Activated T-cell treated with anti-CD3 and anti-CD28 coated beads for 48 hours (primary cell): ENCODE measurements around the gene SAFB.
"Not testable (repeated sequence)": the region's sequence is repeated elsewhere in the genome, so short reads cannot be mapped to it uniquely, and the experiment has no call there.

Experiments
- DNase-seq: peaks from one replicate; pipeline ENCODE4 v3.0.0-alpha.2; 2020; ENCODE audit warnings: low read depth

SAFB gene

DNA sequence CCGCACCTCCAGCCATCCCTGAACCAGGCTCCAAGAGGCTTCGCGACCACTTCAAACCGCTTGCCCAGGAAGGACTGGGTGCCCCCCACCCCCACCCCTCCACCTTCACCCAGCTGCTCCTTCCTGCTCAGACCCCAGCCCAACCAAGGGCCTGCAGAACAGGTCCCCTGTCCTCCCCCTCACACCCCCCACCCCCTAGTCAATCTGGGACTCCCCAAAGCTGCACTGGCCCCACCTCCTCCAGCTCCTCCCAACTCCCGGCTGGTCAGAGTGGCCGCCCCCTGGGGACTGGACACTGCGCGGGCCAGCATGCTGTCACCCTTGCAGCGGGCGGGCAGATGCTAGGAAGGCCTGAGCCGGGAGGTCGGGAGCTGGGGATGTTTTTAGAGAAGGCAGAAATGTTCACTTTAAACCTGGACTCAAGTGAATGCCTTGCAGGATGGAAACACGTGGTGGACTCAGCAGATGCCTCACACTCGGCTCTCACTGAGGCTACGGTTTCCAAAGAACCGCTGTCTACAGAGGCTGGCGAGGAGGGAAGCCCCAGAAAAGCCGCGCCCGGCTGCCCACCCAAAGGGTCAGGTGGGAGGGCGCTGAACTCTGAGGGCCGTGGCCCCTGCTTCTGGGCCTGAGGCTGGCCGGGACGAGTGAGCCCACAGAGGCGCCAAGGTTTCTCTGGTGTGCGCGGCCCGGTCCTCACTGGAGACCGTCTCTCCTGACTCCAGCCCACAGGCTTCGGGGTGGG lies 75.2 kb downstream of the SAFB start:
- DNase-seq: no peak

DNA sequence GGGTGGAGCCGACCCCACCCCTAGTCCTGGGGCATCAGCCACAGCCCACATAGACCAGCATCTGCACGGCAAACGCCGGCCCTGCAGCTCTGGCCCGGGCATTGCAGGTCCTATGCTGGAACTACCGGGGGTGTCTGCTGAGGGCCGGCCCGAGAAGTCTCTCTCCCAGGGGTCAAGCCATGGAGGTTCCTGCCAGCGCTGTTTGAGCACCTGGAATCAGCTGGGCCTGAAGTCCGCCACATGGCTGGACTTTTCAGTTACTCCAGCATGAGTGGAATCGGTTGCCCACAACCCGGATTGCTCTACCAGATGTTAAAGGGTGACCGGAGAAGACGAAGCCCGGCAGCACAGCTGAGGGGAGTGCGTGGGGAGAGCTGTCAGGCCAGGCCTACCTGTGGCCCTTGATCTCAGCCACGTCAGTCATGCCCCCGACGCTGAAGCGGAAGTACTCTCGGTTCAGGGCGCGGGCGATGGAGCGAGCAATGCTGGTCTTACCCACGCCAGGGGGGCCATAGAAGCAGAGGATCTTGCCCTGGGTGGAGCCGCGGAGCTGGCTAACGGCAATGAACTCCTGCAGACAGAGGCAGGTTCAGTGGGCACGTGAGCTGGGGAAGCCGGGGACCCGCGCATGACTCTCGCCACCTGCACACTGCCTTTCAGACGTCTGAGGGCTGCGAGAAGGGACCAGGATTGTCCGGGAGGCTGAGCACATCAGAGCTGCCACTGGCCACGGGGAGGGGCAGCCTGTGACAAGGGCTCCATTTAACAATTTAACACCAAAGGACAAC lies 75.9 kb downstream of the SAFB start:
- DNase-seq: no peak

DNA sequence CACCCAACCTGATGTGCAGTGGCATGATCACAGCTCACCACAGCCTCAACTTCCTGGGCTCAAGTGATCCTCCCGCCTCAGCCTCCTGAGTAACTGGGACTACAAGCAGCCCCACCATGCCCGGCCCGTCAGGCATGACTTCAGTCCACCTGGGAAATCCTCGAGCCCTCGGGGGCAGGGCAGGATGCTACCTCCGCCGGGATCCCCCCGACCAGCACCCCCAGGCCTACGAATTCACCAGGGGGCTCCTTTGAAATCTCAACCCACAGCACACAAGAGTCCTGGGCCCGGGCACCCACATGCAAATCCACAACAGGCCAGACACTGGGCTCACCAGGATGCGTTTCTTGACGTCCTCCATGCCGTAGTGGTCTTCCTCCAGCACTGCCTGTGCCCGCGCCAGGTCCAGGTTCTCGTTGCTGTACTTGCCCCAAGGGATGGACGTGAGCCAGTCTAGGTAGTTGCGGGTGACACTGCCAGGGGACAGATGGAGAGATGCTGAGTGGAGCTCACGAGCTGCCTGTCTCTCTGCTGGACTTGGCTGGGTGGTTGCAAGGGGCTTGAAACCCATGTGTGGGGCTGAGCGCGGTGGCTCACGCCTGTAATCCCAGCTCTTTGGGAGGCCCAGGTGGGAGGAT lies 77.7 kb downstream of the SAFB start:
- DNase-seq: no peak

DNA sequence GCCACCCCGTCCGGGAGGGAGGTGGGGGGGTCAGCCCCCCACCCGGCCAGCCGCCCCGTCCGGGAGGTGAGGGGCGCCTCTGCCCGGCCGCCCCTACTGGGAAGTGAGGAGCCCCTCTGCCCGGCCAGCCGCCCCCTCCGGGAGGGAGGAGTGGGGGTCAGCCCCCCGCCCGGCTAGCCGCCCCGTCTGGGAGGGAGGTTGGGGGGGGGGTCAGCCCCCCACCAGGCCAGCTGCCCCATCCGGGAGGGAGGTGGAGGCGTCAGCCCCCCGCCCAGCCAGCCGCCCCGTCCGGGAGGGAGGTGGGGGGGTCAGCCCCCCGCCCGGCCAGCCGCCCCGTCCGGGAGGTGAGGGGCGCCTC lies 79.1 kb downstream of the SAFB start:
- DNase-seq: not testable (repeated sequence)

DNA sequence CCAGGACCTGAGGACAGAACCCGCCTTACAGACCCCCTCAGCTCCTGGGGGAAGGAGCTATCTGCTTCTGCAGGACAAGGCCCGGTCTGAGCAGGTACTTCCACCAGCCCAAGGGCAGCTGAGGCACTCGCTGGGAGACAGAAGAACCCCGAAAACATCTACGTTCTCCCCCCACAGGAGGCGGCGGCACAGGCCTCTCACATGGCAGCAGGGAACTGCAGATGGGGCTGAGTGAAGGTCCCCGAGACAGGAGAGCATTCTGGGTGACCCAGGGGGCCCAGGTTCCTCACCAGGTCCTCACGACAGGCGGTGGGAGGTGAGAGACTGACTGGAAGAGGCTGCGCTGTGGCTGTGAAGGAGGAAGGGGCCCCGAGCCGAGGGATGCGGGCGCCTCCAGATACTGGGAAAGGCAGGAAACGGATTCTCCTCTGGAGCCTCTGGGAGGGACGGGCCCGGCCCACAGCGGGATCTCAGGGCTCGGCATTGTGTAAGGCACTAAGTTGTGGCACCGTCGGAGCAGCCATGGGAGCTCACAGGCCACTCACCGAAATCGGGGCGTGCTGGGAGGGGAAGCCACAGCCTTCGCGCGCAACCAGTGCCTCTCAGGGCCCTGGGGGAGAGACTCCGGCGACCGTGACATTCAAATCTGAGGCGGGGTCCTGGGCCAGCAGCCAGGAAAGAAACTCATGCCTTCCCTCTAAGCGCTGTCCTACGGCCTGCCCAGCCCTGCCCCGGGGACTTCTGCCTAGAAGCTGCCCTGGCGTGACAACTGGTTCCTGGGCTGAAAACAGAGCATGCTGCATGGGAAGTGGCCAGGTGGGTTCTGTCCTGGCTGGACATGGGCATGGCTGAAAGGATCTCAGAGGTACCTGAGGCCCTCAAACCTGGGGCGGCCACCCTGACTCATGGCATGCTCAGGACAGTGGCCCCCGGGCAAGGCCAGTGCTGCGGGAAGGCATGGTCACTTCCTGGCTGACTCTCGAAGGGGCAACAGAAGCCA lies 81.2 kb downstream of the SAFB start:
- DNase-seq: no peak

DNA sequence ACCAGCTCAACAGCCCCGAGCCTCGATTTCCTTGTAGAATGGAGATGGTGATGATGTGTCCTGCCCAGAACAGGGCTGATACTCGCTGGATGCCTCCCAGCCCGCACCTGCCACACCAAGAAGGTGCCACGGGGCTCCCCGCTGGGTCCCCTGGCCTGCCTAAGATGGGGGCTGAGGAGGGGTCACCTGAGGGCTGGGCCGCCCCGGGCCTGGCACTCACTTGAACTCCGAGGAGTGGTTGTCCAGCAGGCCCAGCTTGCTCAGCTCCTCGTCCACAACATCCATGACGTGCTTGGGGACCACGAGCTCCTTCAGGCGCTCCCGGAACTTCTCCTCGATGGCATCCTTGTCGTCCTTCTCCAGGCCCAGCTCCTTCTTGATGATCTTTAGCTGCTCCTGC lies 82.7 kb downstream of the SAFB start:
- DNase-seq: no peak

DNA sequence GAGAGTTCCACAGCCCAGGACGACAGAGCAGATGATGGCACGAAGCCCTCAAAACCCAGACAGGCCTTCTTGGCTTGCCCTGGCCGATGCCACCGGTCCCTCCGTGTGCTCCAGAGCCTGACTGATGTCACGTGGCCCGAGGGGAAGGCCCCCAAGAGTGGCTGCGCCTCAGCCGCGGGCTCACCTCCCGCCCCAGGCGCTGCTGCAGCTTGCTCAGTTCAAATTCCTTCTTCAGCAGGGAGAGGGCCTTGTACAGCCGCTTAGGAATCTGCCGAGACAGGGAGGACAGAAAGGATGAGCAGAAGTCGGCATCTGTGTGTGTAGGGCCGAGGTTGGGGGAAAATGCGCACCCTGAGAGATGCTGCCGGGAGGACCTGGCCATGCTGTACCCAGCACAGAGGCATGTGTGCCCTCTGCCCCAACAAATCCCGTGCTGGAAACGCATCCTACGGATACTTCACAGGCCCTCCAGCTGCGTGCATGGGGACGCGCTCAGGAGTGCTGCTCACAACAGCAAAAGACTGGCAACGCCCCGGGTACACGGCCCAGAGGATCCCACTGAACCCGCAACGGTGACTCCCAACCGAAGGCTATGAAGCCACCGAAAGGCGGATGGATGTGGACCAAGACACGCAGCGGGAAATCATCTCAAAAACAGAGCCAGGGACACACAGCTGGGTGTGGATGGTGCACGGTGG lies 84.1 kb downstream of the SAFB start:
- no peak for DNase-seq

DNA sequence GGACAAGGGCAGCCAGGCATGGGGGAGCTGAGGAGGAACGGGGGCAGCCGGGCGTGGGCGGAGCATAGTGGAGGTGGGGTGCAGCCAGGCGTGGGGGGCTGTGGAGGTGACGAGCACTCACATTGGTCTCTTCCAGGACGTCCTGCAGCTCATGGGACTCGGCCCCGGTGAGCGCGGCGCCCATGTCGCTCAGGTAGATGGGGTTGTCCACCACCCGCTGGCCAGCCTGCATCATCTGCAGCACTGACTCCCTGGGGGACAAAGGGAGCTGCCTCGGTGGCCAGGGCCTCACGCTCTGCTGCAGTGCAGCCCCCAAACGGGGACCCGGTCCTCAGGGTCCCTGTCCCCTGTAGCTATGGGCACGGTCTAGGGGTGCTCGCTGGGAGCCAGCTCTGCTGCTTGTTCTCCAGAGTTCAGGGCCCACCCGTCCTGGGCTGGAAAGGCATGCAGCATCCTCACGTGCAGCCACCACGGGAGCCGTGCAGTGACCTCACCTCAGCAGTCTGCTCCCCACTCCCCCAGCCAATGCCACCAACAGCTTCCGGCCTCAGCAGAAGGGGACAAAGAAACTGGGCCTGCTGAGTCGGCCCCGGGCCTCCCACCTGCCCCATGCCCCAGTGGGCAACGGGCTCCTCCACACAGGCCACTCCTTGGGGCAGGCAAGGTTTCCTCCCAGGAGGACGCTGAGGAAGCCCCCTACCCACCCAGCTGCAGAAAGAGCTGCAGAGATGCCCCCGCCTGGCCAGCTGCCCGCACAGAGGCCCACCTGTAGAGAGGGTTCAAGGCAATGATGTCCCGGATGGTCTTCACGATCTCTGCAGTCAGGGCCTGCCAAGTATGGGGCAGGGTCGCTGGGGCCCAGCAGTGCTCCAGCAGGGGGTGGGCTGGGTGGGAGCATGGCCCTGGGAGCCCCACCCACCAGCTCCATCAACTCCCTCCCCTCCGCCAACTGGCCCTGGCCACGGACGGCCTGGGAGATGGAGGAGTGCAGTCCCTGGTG lies 85.0 kb downstream of the SAFB start:
- no peak for DNase-seq

DNA sequence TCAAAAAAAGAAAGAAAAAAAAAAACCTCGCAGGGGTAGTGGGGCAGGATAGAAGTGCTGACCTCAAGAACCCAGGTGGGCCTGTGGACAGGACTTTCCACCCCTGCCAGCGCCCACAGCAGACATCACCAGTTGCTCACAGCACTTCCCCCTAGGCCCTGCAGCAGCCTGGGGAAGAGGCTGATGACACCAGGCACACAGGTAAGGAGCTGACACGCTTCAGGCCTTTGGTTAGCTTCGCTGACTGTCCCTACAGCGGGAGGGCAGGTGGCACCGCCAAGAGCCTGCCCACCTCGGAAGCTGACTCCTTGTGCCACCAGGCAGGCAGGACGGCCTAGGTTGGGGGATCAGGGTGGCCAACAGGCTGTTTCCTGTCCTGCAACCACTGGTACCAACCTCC lies 88.1 kb downstream of the SAFB start:
- DNase-seq: no peak

DNA sequence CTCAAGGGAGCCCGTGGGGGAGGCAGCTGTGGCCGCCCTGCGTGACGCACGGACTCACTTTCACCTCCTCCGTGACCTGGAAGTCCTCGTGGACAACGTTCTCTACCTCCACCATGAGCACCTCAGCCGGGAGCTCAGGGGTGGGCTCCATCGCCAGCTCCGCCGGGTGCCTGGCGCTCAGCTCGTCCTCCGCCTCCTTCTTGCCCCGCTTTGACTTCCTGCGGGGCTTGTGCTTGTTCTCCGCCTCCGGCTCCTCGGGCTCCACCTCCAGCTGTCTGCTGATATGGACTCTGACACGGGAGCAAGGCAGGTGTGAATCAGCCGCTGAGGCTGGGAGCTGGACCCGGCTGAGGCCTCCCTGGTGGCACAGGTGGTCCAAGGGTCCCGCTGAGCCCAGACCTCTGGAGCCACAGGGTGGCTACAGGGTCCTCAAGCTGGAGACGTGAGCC lies 88.9 kb downstream of the SAFB start:
- DNase-seq: no peak

DNA sequence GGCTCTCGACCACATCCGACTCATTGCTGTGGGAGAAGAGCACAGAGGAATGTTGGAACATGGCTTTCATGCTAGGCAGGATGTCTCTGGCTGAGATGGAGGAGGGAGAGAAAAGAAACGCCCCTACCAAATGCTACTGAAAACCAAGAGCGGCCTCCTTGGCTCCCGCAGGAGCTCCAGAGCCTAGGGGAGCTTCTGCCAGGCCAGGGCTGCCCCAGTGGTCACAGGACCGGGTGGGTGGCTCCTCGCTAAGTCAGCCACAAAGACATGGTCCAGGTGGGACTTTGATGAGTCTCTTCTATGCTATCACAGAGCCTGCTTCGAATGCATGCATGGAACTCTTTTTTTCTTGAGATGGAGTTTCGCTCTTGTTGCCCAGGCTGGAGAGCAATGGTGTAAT lies 90.3 kb downstream of the SAFB start:
- no peak for DNase-seq

DNA sequence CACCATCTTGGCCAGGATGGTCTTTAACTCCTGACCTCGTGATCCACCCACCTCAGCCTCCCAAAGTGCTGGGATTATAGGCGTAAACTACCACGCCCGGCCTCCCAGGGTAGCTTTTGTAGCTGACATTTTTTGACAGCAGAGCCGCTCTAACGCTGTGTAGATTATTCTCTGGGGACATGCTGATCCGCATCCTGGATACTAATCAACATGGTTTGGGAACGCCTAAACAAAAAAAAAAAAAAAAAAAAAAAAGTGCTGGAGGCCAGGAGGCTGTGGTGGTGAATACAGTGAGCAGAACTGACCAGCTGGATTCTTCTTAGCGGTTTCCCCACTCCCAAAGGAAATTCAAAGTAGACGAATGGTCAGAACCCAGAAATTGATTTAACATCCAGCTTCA lies 91.9 kb downstream of the SAFB start:
- DNase-seq: no peak

DNA sequence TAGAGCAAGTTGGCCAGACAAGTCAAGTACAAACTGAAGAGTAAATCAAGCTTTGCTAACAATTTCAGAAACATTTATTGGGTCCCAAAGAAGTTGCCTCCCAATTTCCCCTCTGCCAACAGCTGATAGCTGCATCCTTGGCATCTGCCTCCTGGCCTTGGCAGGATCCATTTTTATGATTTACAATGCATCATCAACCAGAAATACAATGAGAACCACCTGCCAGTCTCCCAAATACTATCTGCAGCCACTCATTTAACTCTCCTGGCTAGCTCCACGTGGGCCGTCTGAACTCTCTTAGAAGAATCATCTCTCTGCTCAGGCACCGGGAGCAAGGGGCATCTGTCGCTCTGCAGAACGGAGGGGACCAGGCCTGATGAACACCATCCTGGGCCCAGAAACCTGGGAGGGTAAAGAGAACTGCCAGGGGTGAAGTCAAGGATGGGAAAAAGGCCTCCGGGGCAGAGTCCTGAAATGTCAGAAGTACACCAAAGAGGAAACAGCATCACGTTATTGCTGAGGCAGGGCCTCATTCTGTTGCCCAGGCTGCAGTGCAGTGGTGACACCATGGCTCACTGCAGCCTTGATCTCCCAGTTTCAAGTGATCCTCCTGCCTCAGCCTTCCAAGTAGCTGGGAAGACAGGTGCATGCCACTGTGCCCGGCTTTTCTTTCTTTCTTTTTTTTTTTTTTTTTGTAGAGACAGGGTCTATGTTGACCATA lies 94.5 kb downstream of the SAFB start:
- no peak for DNase-seq
